ENCODE measurements around the gene NTRK3. TPM values are rescaled to one million over a fixed set of nuclear protein-coding genes. Genes with fewer than 3 reads are reported as not detected.

NTRK3 gene
- total RNA-seq, 6 experiments from 2014 or later: 0.35 to 0.75 (median 0.46) TPM

GRCh38 chr15:88003541-88004327, 252.8 kb downstream of the NTRK3 start:
- H3K4me3 ChIP-seq: no peak overlapping the region
- TF ChIP-seq, protein P1, sequence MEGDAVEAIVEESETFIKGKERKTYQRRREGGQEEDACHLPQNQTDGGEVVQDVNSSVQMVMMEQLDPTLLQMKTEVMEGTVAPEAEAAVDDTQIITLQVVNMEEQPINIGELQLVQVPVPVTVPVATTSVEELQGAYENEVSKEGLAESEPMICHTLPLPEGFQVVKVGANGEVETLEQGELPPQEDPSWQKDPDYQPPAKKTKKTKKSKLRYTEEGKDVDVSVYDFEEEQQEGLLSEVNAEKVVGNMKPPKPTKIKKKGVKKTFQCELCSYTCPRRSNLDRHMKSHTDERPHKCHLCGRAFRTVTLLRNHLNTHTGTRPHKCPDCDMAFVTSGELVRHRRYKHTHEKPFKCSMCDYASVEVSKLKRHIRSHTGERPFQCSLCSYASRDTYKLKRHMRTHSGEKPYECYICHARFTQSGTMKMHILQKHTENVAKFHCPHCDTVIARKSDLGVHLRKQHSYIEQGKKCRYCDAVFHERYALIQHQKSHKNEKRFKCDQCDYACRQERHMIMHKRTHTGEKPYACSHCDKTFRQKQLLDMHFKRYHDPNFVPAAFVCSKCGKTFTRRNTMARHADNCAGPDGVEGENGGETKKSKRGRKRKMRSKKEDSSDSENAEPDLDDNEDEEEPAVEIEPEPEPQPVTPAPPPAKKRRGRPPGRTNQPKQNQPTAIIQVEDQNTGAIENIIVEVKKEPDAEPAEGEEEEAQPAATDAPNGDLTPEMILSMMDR (IDR thresholded peaks at IDR 0.05): no peak
- no peak for TF ChIP-seq POLR2A (IDR thresholded peaks at IDR 0.05)
- H3K27me3 ChIP-seq: no peaks in the 10 kb centered on the region
- DNase-seq: no peak
- 31% methylated on average over 2 of the region's 2 CpGs for WGBS (ENCODE audit: insufficient coverage, low coverage, low lambda C conversion rate, missing lambda C conversion rate)
- no peaks in the 10 kb centered on the region for H3K36me3 ChIP-seq
- ATAC-seq: no peak
- no peaks in the 10 kb centered on the region for H3K9me3 ChIP-seq
- intact Hi-C loops (cut with DNase I): no loop called here
- H3K27ac ChIP-seq: no peak overlapping the region
- no peaks in the 10 kb centered on the region for H3K4me1 ChIP-seq

DNA sequence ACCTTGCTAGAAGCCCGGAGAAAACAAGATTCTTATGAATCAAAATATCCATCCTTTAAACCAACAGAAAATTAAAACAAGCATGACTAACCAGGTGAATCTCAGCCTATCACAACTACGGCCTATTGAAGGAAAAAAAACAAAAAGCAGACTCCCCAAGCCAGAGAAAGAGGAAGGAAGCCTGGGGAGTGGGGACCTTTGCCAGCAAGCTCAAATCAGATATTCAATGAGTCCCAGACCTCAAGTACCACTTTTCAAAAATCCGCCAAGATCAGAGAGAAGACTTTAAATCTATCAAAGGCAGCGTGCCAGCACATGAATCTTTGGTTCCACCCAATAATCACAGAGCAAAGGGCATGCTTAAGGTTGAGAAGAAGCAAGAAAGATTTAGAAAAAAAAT, 253.8 kb downstream of the NTRK3 start:
- H3K27me3 ChIP-seq: no peaks in the 10 kb centered on the region
- intact Hi-C loops (cut with DNase I): no loop called here
- H3K9me3 ChIP-seq: no peaks in the 10 kb centered on the region
- DNase-seq (no peak), ATAC-seq (no peak)
- 27% methylated on average over 4 of the region's 4 CpGs for WGBS (ENCODE audit: insufficient coverage, low coverage, low lambda C conversion rate, missing lambda C conversion rate)
- no peak overlapping the region for H3K4me3 ChIP-seq
- H3K27ac ChIP-seq: no peak overlapping the region
- no peaks in the 10 kb centered on the region for H3K36me3 ChIP-seq
- no peaks in the 10 kb centered on the region for H3K4me1 ChIP-seq
- TF ChIP-seq, protein P1 (IDR thresholded peaks at IDR 0.05): no peak
- no peak for TF ChIP-seq POLR2A (IDR thresholded peaks at IDR 0.05)

- Histone ChIP-seq H3K36me3 (no peaks in the 10 kb centered on the region), H3K4me3 (no peak overlapping the region), H3K9me3 (no peaks in the 10 kb centered on the region), H3K27ac (no peak overlapping the region), H3K4me1 (no peaks in the 10 kb centered on the region), H3K27me3 (no peaks in the 10 kb centered on the region)
- ATAC-seq (no peak), DNase-seq (no peak)
- intact Hi-C loops (cut with DNase I): no loop called here
- TF ChIP-seq, protein P1 (IDR thresholded peaks at IDR 0.05): no peak
- TF ChIP-seq POLR2A (IDR thresholded peaks at IDR 0.05): no peak
These were observed 257.9 kb downstream of the NTRK3 start for GRCh38 chr15:87998630-87999029.

DNA sequence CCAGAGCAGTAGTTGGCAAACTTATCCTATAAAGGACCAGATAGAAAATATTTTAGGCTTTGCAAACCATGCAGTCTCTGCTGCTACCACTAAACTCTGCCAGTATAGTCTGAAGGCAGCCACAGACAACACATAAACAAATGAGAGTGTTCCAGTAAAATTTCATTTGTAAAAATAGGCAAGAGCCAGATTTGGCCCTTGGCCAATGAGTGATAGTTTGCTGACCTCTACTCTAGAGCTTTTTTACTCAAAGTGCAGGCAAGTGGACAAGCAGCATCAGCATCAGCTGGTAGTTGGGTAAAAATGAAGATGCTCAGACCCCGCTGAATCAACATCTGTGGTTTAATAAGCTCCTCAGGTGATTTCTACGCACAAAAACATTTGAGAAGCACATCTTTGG, 269.8 kb downstream of the NTRK3 start:
- no peak overlapping the region for H3K4me3 ChIP-seq
- H3K27ac ChIP-seq: no peak overlapping the region
- intact Hi-C loops (cut with DNase I): no loop called here
- 47% methylated on average over 2 of the region's 2 CpGs for WGBS (ENCODE audit: insufficient coverage, low coverage, low lambda C conversion rate, missing lambda C conversion rate)
- DNase-seq: no peak
- H3K27me3 ChIP-seq: no peaks in the 10 kb centered on the region
- ATAC-seq: no peak
- H3K4me1 ChIP-seq: no peaks in the 10 kb centered on the region
- no peaks in the 10 kb centered on the region for H3K36me3 ChIP-seq
- no peaks in the 10 kb centered on the region for H3K9me3 ChIP-seq
- TF ChIP-seq, protein P1 (IDR thresholded peaks at IDR 0.05): no peak
- TF ChIP-seq POLR2A (IDR thresholded peaks at IDR 0.05): no peak
